ENCODE results near the gene ARID4B. TPM values are rescaled to one million over a fixed set of nuclear protein-coding genes. Genes with fewer than 3 reads are reported as not detected.
"Not testable (repeated sequence)": the region's sequence is repeated elsewhere in the genome, so short reads cannot be mapped to it uniquely, and the experiment has no call there.

Gene ARID4B
- total RNA-seq, 1 experiment from 2014 or later, result 34.6 TPM

- Histone ChIP-seq H3K36me3 (no peaks in the 10 kb centered on the region), H3K9me3 (replicated peaks) (no peaks in the 10 kb centered on the region), H3K27me3 (no peaks in the 10 kb centered on the region), H3K27ac (no peak overlapping the region), H3K4me1 (peaks cover 19% of the 10 kb centered on the region; the same call in 1 of the 2 replicates), H3K4me3 (no peak overlapping the region)
- no peak for DNase-seq
Measured at GRCh38 chr1:235293322-235293942, 34.5 kb downstream of the ARID4B start.

GRCh38 chr1:235292790-235293189 lies 35.2 kb downstream of the ARID4B start:
- DNase-seq, result no peak
- no peak overlapping the region for H3K4me3 ChIP-seq
- H3K27me3 ChIP-seq, result no peaks in the 10 kb centered on the region
- H3K36me3 ChIP-seq, result no peaks in the 10 kb centered on the region
- H3K4me1 ChIP-seq, result peaks cover 15% of the 10 kb centered on the region; the same call in 1 of the 2 replicates
- no peaks in the 10 kb centered on the region for H3K9me3 ChIP-seq (replicated peaks)
- H3K27ac ChIP-seq, result no peak overlapping the region

GRCh38 chr1:235291599-235292091 lies 36.3 kb downstream of the ARID4B start:
- Histone ChIP-seq H3K4me1 (peaks cover 9% of the 10 kb centered on the region; the same call in 1 of the 2 replicates), H3K9me3 (replicated peaks) (no peaks in the 10 kb centered on the region), H3K4me3 (no peak overlapping the region), H3K27me3 (no peaks in the 10 kb centered on the region), H3K36me3 (peaks cover 6% of the 10 kb centered on the region; the same call in 1 of the 2 replicates), H3K27ac (no peak overlapping the region)
- no peak for DNase-seq

- Histone ChIP-seq H3K9me3 (replicated peaks) (no peaks in the 10 kb centered on the region), H3K27ac (no peak overlapping the region), H3K4me1 (peaks cover 9% of the 10 kb centered on the region; the same call in 1 of the 2 replicates), H3K36me3 (peaks cover 6% of the 10 kb centered on the region; the same call in 1 of the 2 replicates), H3K4me3 (no peak overlapping the region), H3K27me3 (no peaks in the 10 kb centered on the region)
- no peak for DNase-seq
Measured at GRCh38 chr1:235290740-235291502, 37.1 kb downstream of the ARID4B start.

GRCh38 chr1:235289859-235290739 lies 37.9 kb downstream of the ARID4B start:
- no peak overlapping the region for H3K4me3 ChIP-seq

GRCh38 chr1:235287208-235287882 lies 40.6 kb downstream of the ARID4B start:
- no peak overlapping the region for H3K4me3 ChIP-seq
- H3K27me3 ChIP-seq, result no peaks in the 10 kb centered on the region
- no peaks in the 10 kb centered on the region for H3K9me3 ChIP-seq (replicated peaks)
- DNase-seq, result no peak
- peaks cover 6% of the 10 kb centered on the region; the same call in 1 of the 2 replicates for H3K36me3 ChIP-seq
- H3K4me1 ChIP-seq, result peaks cover 9% of the 10 kb centered on the region; the same call in 1 of the 2 replicates
- no peak overlapping the region for H3K27ac ChIP-seq

More at GRCh38 chr1:235289859-235290739, 37.9 kb downstream of the ARID4B start:
- peaks cover 6% of the 10 kb centered on the region; the same call in 1 of the 2 replicates for H3K36me3 ChIP-seq
- H3K9me3 ChIP-seq (replicated peaks), result no peaks in the 10 kb centered on the region
- H3K27ac ChIP-seq, result no peak overlapping the region
- H3K27me3 ChIP-seq, result no peaks in the 10 kb centered on the region
- DNase-seq, result no peak
- peaks cover 9% of the 10 kb centered on the region; the same call in 1 of the 2 replicates for H3K4me1 ChIP-seq

- Histone ChIP-seq H3K4me1 (peaks cover 9% of the 10 kb centered on the region; the same call in 1 of the 2 replicates), H3K27me3 (no peaks in the 10 kb centered on the region), H3K4me3 (no peak overlapping the region), H3K9me3 (replicated peaks) (no peaks in the 10 kb centered on the region), H3K27ac (no peak overlapping the region), H3K36me3 (peaks cover 6% of the 10 kb centered on the region; the same call in 1 of the 2 replicates)
- no peak for DNase-seq
Measured at GRCh38 chr1:235286667-235287066, 41.3 kb downstream of the ARID4B start.

- Histone ChIP-seq H3K4me1 (no peaks in the 10 kb centered on the region), H3K27me3 (no peaks in the 10 kb centered on the region), H3K4me3 (no peak overlapping the region), H3K9me3 (replicated peaks) (no peaks in the 10 kb centered on the region), H3K36me3 (peaks cover 6% of the 10 kb centered on the region; the same call in 1 of the 2 replicates), H3K27ac (no peak overlapping the region)
- DNase-seq, result no peak
Measured at GRCh38 chr1:235284231-235284769, 43.7 kb downstream of the ARID4B start.

GRCh38 chr1:235283636-235284035 lies 44.3 kb downstream of the ARID4B start:
- not testable (repeated sequence) for H3K27ac ChIP-seq; H3K4me1 ChIP-seq; H3K36me3 ChIP-seq; DNase-seq; H3K9me3 ChIP-seq (replicated peaks); H3K4me3 ChIP-seq; H3K27me3 ChIP-seq

GRCh38 chr1:235280467-235280866 lies 47.5 kb downstream of the ARID4B start:
- Histone ChIP-seq H3K4me3 (no peak overlapping the region), H3K27me3 (no peaks in the 10 kb centered on the region), H3K4me1 (no peaks in the 10 kb centered on the region), H3K36me3 (no peaks in the 10 kb centered on the region), H3K9me3 (replicated peaks) (no peaks in the 10 kb centered on the region), H3K27ac (no peak overlapping the region)
- DNase-seq, result no peak

GRCh38 chr1:235279694-235280093 lies 48.3 kb downstream of the ARID4B start:
- no peak for DNase-seq
- no peaks in the 10 kb centered on the region for H3K27me3 ChIP-seq
- H3K36me3 ChIP-seq, result no peaks in the 10 kb centered on the region

GRCh38 chr1:235278915-235279292 lies 49.1 kb downstream of the ARID4B start:
- no peaks in the 10 kb centered on the region for H3K9me3 ChIP-seq (replicated peaks)
- no peak overlapping the region for H3K27ac ChIP-seq
- H3K4me3 ChIP-seq, result no peak overlapping the region
- no peaks in the 10 kb centered on the region for H3K27me3 ChIP-seq
- no peak for DNase-seq
- no peaks in the 10 kb centered on the region for H3K36me3 ChIP-seq
- no peaks in the 10 kb centered on the region for H3K4me1 ChIP-seq

More at GRCh38 chr1:235279694-235280093, 48.3 kb downstream of the ARID4B start:
- Histone ChIP-seq H3K9me3 (replicated peaks) (no peaks in the 10 kb centered on the region), H3K4me3 (no peak overlapping the region), H3K4me1 (no peaks in the 10 kb centered on the region), H3K27ac (no peak overlapping the region)

GRCh38 chr1:235278233-235278914 lies 49.6 kb downstream of the ARID4B start:
- Histone ChIP-seq H3K27me3 (no peaks in the 10 kb centered on the region), H3K4me3 (no peak overlapping the region), H3K4me1 (no peaks in the 10 kb centered on the region), H3K36me3 (no peaks in the 10 kb centered on the region), H3K9me3 (replicated peaks) (no peaks in the 10 kb centered on the region), H3K27ac (no peak overlapping the region)
- no peak for DNase-seq
